RCC 7860 (cell line): ENCODE data around the gene AOC2.
A peak's percentile ranks its signal among the peaks of the same experiment; 100 is the strongest.

ENCODE experiments used
- DNase-seq: peaks from one replicate; pipeline ENCODE4 v3.0.0-alpha.2; 2015; ENCODE audit warnings: low spot score
- FAIRE-seq: peaks from 2 replicates; lab custom pipeline; 2012; peaks lifted over from hg19 to GRCh38; lab: Jason Lieb, UNC

AOC2 gene, protein sequence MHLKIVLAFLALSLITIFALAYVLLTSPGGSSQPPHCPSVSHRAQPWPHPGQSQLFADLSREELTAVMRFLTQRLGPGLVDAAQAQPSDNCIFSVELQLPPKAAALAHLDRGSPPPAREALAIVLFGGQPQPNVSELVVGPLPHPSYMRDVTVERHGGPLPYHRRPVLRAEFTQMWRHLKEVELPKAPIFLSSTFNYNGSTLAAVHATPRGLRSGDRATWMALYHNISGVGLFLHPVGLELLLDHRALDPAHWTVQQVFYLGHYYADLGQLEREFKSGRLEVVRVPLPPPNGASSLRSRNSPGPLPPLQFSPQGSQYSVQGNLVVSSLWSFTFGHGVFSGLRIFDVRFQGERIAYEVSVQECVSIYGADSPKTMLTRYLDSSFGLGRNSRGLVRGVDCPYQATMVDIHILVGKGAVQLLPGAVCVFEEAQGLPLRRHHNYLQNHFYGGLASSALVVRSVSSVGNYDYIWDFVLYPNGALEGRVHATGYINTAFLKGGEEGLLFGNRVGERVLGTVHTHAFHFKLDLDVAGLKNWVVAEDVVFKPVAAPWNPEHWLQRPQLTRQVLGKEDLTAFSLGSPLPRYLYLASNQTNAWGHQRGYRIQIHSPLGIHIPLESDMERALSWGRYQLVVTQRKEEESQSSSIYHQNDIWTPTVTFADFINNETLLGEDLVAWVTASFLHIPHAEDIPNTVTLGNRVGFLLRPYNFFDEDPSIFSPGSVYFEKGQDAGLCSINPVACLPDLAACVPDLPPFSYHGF

GRCh38 chr17:42844271-42844670, at the start of gene AOC2:
AOC2 (plus strand) TSS chr17:42844580; CDS start chr17:42844627, 47 bp downstream.
- DNase-seq (no peak), FAIRE-seq (no peak)

DNA sequence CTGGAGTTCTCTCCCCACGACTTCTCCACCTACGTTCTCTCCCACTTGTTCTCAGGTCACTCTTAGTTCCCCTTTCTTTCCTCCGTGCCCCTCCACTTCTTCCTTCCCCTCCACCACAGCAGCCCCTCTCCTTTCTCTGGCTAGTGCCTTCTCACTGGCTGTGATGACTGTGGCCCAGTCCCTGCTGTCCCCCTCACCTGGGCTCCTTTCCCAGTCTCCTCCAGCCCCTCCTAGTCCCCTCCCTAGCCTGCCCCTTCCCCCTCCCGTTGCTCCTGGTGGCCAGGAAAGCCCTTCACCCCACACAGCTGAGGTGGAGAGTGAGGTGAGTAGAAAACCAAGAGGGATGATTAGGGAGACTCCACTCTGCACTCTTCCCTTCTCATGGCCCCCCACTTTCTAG, 49.3 kb upstream of the AOC2 start:
- DNase-seq: no peak
- FAIRE-seq: no peak

DNA sequence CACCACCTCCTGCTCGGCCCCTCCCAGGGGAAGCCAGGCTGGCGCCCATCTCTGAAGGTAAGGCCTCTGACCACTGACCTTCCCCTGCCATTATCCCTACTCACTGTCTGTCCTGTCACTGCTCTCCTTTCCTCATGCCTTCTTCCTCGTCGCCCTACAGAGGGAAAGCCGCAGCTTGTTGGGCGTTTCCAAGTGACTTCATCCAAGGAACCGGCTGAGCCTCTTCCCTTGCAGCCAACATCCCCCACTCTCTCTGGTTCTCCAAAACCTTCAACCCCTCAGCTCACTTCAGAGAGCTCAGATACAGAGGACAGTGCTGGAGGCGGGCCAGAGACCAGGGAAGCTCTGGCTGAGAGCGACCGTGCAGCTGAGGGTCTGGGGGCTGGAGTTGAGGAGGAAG, 48.9 kb upstream of the AOC2 start:
- FAIRE-seq: no peak
- no peak for DNase-seq

DNA sequence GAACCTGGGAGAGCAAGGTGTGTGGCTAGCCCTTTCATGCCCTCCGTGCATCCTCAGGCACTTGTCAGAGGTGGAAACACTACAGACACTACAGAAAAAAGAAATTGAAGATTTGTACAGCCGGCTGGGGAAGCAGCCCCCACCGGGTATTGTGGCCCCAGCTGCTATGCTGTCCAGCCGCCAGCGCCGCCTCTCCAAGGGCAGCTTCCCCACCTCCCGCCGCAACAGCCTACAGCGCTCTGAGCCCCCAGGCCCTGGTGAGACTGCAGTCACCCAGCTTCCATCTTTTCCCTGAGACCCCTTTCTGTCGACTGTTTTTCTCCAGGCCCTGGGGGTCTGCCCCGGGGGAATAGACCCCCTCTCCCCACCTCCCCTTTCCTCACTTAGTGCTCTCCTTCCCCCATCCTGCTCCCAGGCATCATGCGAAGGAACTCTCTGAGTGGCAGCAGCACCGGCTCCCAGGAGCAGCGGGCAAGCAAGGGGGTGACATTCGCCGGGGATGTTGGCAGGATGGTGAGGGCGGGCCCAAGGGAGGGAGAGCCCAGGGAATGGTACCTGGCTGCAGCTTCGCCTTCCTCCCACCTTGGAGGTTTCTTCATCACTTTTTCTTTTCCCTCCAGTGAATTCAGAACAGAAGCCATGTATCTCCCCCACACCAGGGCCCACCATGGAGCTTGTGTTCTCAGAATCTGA, 48.2 kb upstream of the AOC2 start:
- FAIRE-seq: no peak
- no peak for DNase-seq

GRCh38 chr17:42797067-42798007, 47.0 kb upstream of the AOC2 start:
- DNase-seq (peak; percentile 66), FAIRE-seq (peak; percentile 81)

DNA sequence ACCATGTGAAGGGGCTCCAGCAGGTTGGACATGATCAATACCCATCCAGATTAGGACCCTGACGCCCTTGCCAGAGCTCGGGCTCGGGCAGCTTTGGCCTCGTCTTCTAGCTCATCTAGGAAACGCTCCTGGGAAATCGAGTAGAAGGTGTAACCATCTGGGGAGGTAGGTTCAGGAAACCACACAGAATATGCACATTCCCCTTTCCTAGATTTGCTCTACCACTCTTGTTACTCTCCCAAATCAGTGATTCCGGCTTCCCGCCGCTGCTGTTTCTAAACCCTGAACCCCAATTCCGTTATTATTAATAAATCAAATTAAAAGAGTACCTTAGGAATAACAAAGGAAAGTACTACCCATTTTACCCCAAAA, 46.4 kb upstream of the AOC2 start:
- FAIRE-seq (no peak), DNase-seq (no peak)

- DNase-seq (peak; percentile 72), FAIRE-seq (no peak)
Measured at GRCh38 chr17:42798383-42799380, 45.7 kb upstream of the AOC2 start, which contains the start of the genes CNTD1 and COA3. CNTD1 (plus strand) TSS chr17:42798861; CDS start chr17:42799068, 207 bp downstream. COA3 (minus strand) TSS chr17:42798704; CDS start chr17:42798681, 23 bp downstream.

GRCh38 chr17:42803074-42803883, 41.1 kb upstream of the AOC2 start:
- DNase-seq (no peak), FAIRE-seq (no peak)

GRCh38 chr17:42804918-42805367, 39.4 kb upstream of the AOC2 start:
- DNase-seq (no peak), FAIRE-seq (no peak)

- FAIRE-seq (no peak), DNase-seq (no peak)
Measured at GRCh38 chr17:42806249-42806648, 38.1 kb upstream of the AOC2 start.

GRCh38 chr17:42809250-42809649, 35.1 kb upstream of the AOC2 start:
- no peak for DNase-seq

DNA sequence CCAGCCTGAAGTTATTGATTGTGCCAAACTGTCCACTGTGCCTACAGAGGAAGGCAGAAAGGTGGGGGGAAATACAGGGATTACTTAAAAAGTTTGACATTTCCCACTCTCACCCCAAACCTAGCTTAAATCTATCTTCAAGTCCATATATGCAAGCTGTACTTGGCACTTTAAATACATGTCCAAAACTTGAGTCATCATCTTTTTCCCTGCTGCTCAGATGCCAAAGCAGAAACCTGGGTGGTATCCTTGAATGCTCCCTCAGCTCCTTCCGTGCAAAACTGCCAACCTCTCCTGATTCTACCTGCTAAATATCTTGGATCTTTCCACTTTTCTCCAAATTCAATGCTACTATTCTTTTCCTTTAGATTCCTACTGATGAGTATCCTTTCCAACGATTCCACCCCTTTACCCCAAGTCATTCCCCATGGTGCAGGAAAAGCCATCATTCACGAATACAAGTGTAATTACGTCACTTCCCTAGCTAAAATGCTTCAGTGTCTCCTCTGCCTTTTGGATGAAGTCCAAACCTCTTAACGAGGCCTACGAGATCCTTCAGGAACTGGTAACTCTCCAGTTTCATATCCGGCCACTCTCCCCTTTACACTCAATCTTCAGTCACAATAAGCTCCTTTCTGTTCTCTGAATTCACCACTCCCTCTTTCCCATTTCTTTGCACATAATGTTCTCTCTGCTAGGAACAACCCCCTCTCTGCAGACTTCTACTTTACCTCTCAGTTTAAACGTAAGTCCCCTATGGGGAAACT, 29.6 kb upstream of the AOC2 start:
- FAIRE-seq (no peak), DNase-seq (no peak)

More at GRCh38 chr17:42809250-42809649, 35.1 kb upstream of the AOC2 start:
- no peak for FAIRE-seq

DNA sequence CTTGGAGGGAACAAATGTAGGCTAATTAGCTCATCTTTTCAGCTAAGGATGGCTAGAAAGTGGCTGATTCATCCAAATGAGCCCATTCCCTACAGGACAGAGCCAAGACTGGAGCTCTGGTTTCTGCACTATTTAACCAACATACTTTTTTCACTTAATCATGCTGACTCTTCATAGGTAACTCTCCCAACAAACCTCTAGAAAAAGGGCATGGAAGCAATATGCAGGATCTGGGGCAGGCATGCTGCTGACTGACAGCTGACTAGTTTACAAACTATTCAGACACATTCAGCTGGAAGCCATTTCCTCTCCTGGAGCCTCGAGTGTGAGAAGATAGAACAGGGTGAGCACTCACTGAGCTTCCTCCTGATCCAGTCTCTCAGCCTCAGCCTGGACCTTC, 26.5 kb upstream of the AOC2 start:
- DNase-seq (peak; percentile 50), FAIRE-seq (no peak)

DNA sequence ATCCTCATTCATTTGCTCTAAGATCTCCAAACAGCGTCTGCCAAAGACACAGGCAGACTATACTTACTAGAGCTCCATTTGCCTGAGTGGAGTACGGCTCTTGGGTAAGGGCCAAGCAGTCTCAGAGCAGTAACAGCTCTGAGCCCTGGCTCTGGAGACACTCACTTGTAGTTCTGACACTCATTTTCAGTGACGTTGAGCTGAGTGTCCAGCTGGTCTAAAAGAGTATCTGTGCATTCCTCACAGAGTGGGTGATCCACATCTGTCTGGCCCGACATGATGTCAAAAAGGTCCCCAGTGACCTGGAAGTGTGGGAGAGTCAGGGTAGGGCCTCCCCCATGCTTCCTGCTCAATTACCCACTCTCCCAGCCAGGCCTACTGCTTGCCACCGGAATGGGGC, 26.0 kb upstream of the AOC2 start:
- FAIRE-seq (no peak), DNase-seq (no peak)

DNA sequence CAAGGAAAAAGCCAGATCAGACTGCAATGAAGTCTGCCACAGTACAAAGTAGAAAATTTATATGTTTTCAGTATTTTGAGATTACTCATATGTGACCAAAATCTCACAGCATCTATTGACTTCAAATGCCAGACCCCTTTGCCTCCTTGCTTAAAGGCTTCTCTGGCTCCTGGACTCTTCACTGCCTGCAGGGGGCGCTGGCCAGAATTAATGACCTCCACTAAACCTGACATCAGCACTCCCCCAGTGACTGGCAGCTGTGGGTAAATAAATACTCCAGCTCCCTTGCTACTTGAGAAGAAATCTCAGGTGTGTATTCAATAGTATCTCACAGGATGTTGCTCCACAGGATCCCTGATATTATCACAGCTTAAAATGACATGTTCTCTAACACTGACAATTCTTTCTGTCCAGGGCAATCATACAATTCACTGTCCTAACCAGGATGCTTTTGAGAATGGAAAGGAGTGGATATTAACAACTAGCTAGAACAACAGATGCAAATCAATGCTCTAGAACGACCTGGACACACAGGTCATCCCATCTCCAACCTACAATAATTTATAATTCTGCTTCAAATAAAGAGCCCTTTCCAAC, 24.3 kb upstream of the AOC2 start:
- DNase-seq (peak; percentile 35), FAIRE-seq (no peak)

DNA sequence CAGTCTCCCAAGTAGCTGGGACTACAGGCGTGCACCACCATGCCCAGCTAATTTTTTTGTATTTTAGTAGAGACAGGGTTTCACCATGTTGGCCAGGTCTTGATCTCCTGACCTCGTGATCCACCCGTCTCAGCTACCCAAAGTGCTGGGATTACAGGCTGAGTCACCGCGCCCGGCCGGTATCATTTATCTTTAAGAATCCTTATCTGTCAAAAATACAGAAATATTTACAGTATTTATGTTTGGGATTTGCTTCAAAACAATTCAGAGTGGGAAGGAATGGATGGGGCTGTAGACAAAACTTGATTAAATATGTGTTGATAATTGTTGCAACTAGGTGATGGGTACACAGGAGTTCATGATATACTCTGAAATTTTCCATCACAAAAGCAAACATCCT, 23.2 kb upstream of the AOC2 start:
- FAIRE-seq (no peak), DNase-seq (no peak)

DNA sequence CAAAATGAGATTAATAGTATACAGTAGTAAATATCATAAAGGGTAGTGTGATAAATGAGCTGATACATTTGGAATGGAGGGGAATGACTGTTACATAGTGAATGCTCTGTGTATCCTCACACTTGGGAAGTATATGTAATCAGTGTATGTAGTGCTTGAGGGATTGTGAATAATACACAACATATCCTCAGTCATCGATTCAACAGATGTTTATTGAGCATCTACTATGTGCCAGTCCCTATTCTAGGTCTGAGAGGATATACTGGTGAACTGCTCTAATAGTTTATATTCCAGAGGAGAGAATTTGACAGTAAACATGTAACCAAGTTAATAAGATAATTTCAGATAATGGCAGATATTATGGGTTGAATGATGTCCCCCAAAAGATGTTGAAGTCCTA, 16.9 kb upstream of the AOC2 start:
- FAIRE-seq: no peak
- no peak for DNase-seq
